ENCODE measurements around the gene DKC1.

DNA sequence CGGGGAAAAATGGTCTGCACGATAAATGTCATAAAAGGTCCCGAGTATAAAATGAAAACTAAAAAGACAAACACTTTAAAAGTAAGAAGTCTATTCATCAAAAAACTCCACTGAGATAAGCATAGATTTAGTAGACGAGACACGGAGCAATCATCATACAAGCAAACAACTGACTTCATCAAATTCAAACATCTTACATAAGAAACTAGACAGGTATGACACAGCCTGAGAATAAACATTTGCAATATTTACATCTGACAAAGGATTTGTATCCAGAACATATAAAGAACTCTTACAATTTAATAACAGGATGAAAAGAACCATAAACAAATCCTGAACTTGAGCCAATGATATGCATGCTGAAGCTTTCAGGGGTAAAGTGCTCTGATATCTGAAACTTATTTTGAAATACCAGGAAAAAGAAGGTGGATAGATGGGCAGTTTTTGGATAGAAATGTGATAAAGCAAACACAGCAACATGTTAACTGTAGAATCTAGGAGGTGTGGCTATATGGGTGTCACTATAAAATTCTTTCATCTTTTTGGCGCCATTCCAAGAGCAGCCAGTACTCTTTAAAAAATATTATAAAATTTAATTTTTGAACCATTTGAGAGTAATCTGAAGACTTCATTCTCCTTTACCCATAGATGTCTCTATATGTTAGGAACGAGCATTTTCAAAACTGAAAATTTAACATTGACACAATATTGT lies 30.6 kb downstream of the DKC1 start:
- TF ChIP-seq POLR2AphosphoS5 (IDR thresholded peaks at IDR 0.05; ENCODE audit: borderline replicate concordance, low read depth, low read length) (no peak), EZH2 (IDR thresholded peaks at IDR 0.05) (no peak)

All from SK-N-MC (cell line).